Measurements from ENCODE around the gene BAG2. TPM values are rescaled to one million over a fixed set of nuclear protein-coding genes. Genes with fewer than 3 reads are reported as not detected.

The BAG2 gene
- total RNA-seq, 1 donor from 2014 or later = 9.7 TPM

- TF ChIP-seq CTCF (IDR thresholded peaks at IDR 0.05; ENCODE audit: insufficient read depth, low read depth, low read length) (no peak), EZH2 (IDR thresholded peaks at IDR 0.05; ENCODE audit: insufficient read depth, low read length) (no peak)
- Mint-ChIP-seq H3K36me3 (ENCODE audit: low read depth, unreplicated experiment) (peaks cover 2% of the 10 kb centered on the region), H3K4me3 (ENCODE audit: unreplicated experiment) (no peak overlapping the region), H3K9me3 (ENCODE audit: unreplicated experiment) (no peaks in the 10 kb centered on the region), H3K4me1 (ENCODE audit: low read depth, unreplicated experiment) (no peaks in the 10 kb centered on the region), H3K27ac (ENCODE audit: unreplicated experiment) (no peak overlapping the region), H3K27me3 (ENCODE audit: low read depth, unreplicated experiment) (no peaks in the 10 kb centered on the region)
- DNase-seq (ENCODE audit: low read depth) (no peak), FAIRE-seq (no peak)
- Histone ChIP-seq H4K20me1 (ENCODE audit: insufficient read depth, low read length) (no peaks in the 10 kb centered on the region), H3K9me3 (ENCODE audit: insufficient read depth, low read depth, low read length) (no peaks in the 10 kb centered on the region), H3K27ac (ENCODE audit: low read depth, low read length) (no peak overlapping the region), H3K27me3 (ENCODE audit: insufficient read depth, low read length) (no peaks in the 10 kb centered on the region), H2AFZ (ENCODE audit: low read depth, low read length) (no peak overlapping the region), H3K4me3 (ENCODE audit: insufficient read depth, low read depth, low read length) (no peak overlapping the region), H3K36me3 (ENCODE audit: insufficient read depth, low read length) (peaks cover 13% of the 10 kb centered on the region), H3K4me1 (ENCODE audit: insufficient read depth, low read length) (no peaks in the 10 kb centered on the region), H3K9ac (ENCODE audit: low read length) (no peak overlapping the region), H3K79me2 (ENCODE audit: insufficient read depth, low read length) (no peaks in the 10 kb centered on the region), H3K4me2 (ENCODE audit: low read length) (no peak overlapping the region)
These were observed 30.5 kb upstream of the BAG2 start for GRCh38 chr6:57141451-57142177.

- peaks cover under 1% of the 10 kb centered on the region for H3K4me1 Mint-ChIP-seq (ENCODE audit: low read depth, unreplicated experiment)
- Histone ChIP-seq H3K9me3 (ENCODE audit: insufficient read depth, low read depth, low read length) (no peaks in the 10 kb centered on the region), H3K36me3 (ENCODE audit: insufficient read depth, low read length) (peaks cover 16% of the 10 kb centered on the region), H3K4me2 (ENCODE audit: low read length) (no peak overlapping the region), H3K27ac (ENCODE audit: low read depth, low read length) (no peak overlapping the region), H3K27me3 (ENCODE audit: insufficient read depth, low read length) (no peaks in the 10 kb centered on the region), H4K20me1 (ENCODE audit: insufficient read depth, low read length) (no peaks in the 10 kb centered on the region), H2AFZ (ENCODE audit: low read depth, low read length) (no peak overlapping the region), H3K9ac (ENCODE audit: low read length) (no peak overlapping the region), H3K79me2 (ENCODE audit: insufficient read depth, low read length) (no peaks in the 10 kb centered on the region), H3K4me1 (ENCODE audit: insufficient read depth, low read length) (peaks cover 4% of the 10 kb centered on the region), H3K4me3 (ENCODE audit: insufficient read depth, low read depth, low read length) (no peak overlapping the region)
- H3K36me3 Mint-ChIP-seq (ENCODE audit: low read depth, unreplicated experiment) = peaks cover 2% of the 10 kb centered on the region
- no peak overlapping the region for H3K4me3 Mint-ChIP-seq (ENCODE audit: unreplicated experiment)
- no peaks in the 10 kb centered on the region for H3K27me3 Mint-ChIP-seq (ENCODE audit: low read depth, unreplicated experiment)
- H3K9me3 Mint-ChIP-seq (ENCODE audit: unreplicated experiment) = no peaks in the 10 kb centered on the region
- DNase-seq (ENCODE audit: low read depth) = no peak
- no peak overlapping the region for H3K27ac Mint-ChIP-seq (ENCODE audit: unreplicated experiment)
- no peak for TF ChIP-seq EZH2 (IDR thresholded peaks at IDR 0.05; ENCODE audit: insufficient read depth, low read length)
- TF ChIP-seq CTCF (IDR thresholded peaks at IDR 0.05; ENCODE audit: insufficient read depth, low read depth, low read length) = no peak
- no peak for FAIRE-seq
These were observed 30.0 kb upstream of the BAG2 start for GRCh38 chr6:57142178-57142525.

- H3K79me2 ChIP-seq (ENCODE audit: insufficient read depth, low read length) = no peaks in the 10 kb centered on the region
- peaks cover 9% of the 10 kb centered on the region for H3K36me3 Mint-ChIP-seq (ENCODE audit: low read depth, unreplicated experiment)
- no peaks in the 10 kb centered on the region for H3K9me3 Mint-ChIP-seq (ENCODE audit: unreplicated experiment)
- no peaks in the 10 kb centered on the region for H3K27me3 ChIP-seq (ENCODE audit: insufficient read depth, low read length)
- H3K4me2 ChIP-seq (ENCODE audit: low read length) = no peak overlapping the region
- H3K27me3 Mint-ChIP-seq (ENCODE audit: low read depth, unreplicated experiment) = no peaks in the 10 kb centered on the region
- H3K4me1 ChIP-seq (ENCODE audit: insufficient read depth, low read length) = peaks cover 12% of the 10 kb centered on the region
- peaks cover 8% of the 10 kb centered on the region for H3K4me1 Mint-ChIP-seq (ENCODE audit: low read depth, unreplicated experiment)
- TF ChIP-seq CTCF (IDR thresholded peaks at IDR 0.05; ENCODE audit: insufficient read depth, low read depth, low read length) = no peak
- TF ChIP-seq EZH2 (IDR thresholded peaks at IDR 0.05; ENCODE audit: insufficient read depth, low read length) = no peak
- H4K20me1 ChIP-seq (ENCODE audit: insufficient read depth, low read length) = no peaks in the 10 kb centered on the region
- no peak overlapping the region for H2AFZ ChIP-seq (ENCODE audit: low read depth, low read length)
- no peaks in the 10 kb centered on the region for H3K9me3 ChIP-seq (ENCODE audit: insufficient read depth, low read depth, low read length)
- FAIRE-seq (no peak), DNase-seq (ENCODE audit: low read depth) (no peak)
- no peak overlapping the region for H3K4me3 Mint-ChIP-seq (ENCODE audit: unreplicated experiment)
- H3K36me3 ChIP-seq (ENCODE audit: insufficient read depth, low read length) = peaks cover 18% of the 10 kb centered on the region
- no peak overlapping the region for H3K4me3 ChIP-seq (ENCODE audit: insufficient read depth, low read depth, low read length)
- no peak overlapping the region for H3K27ac ChIP-seq (ENCODE audit: low read depth, low read length)
- no peak overlapping the region for H3K9ac ChIP-seq (ENCODE audit: low read length)
- H3K27ac Mint-ChIP-seq (ENCODE audit: unreplicated experiment) = no peak overlapping the region
These were observed 28.4 kb upstream of the BAG2 start for GRCh38 chr6:57143690-57144089.

Data from astrocyte (in vitro differentiated cells and primary cell).